Astrocyte of the spinal cord (primary cell): Measurements from ENCODE around the gene VAV2.

Experiments used
- DNase-seq: peaks from one replicate; pipeline ENCODE4 v3.0.0; 2011; ENCODE audit warnings: low read depth, low spot score
- H3K4me3 ChIP-seq: 2 replicates; pipeline ENCODE4 v1.5.1; 2011; ENCODE audit warnings: low read depth, mild to moderate bottlenecking, low read length, moderate library complexity
- CTCF ChIP-seq: IDR thresholded peaks from 2 replicates; pipeline ENCODE4 v1.5.1; 2012; ENCODE audit warnings: low read depth, mild to moderate bottlenecking, low read length, inconsistent platforms
- in situ Hi-C: cut with HindIII; loops from 2 replicates; pipeline ENCODE4 v1.10.0; 2017; ENCODE audit warnings: low sequenced_read_pairs

The VAV2 gene

GRCh38 chr9:133861692-133862091 lies 130.4 kb downstream of the VAV2 start:
- no peak overlapping the region for H3K4me3 ChIP-seq
- in situ Hi-C loops, result no loop called here
- no peak for TF ChIP-seq CTCF
- DNase-seq, result no peak

- in situ Hi-C loops, result no loop called here
- no peak for TF ChIP-seq CTCF
- H3K4me3 ChIP-seq, result no peak overlapping the region
- DNase-seq, result no peak
These were observed 131.0 kb downstream of the VAV2 start for GRCh38 chr9:133861086-133861485.

GRCh38 chr9:133858771-133859170 lies 133.4 kb downstream of the VAV2 start:
- in situ Hi-C loops, result no loop called here
- no peak overlapping the region for H3K4me3 ChIP-seq
- no peak for DNase-seq
- TF ChIP-seq CTCF, result no peak

- no peak for DNase-seq
- no peak overlapping the region for H3K4me3 ChIP-seq
- in situ Hi-C loops, result no loop called here
- TF ChIP-seq CTCF, result no peak
These were observed 134.5 kb downstream of the VAV2 start for GRCh38 chr9:133857639-133858038.

- no peak overlapping the region for H3K4me3 ChIP-seq
- in situ Hi-C loops, result no loop called here
- no peak for DNase-seq
- TF ChIP-seq CTCF, result no peak
These were observed 135.3 kb downstream of the VAV2 start for GRCh38 chr9:133856798-133857197.

- DNase-seq, result peak; percentile 74
- no peak for TF ChIP-seq CTCF
- in situ Hi-C loops, result no loop called here
- H3K4me3 ChIP-seq, result no peak overlapping the region
These were observed 136.2 kb downstream of the VAV2 start for GRCh38 chr9:133855802-133856521.
